Brain microvascular endothelial cell (primary cell): ENCODE results near the gene ASXL2.
A peak's percentile ranks its signal among the peaks of the same experiment; 100 is the strongest.
"Not testable (repeated sequence)": the region's sequence is repeated elsewhere in the genome, so short reads cannot be mapped to it uniquely, and the experiment has no call there.

Source experiments
- DNase-seq: peaks from one replicate; pipeline ENCODE4 v3.0.0-alpha.2; 2020
- H3K27ac ChIP-seq: fragments of 250-450 bp; sonication (Bioruptor Pico); 2 replicates; pipeline ENCODE4 v1.5.1; 2020; ENCODE audit warnings: mild to moderate bottlenecking, moderate library complexity
- H3K27me3 ChIP-seq: fragments of 250-450 bp; sonication (Bioruptor Pico); replicated peaks from 2 replicates; pipeline ENCODE4 v1.5.1; 2020; ENCODE audit warnings: mild to moderate bottlenecking
- H3K36me3 ChIP-seq: fragments of 250-450 bp; sonication (Bioruptor Pico); replicated peaks from 2 replicates; pipeline ENCODE4 v1.5.1; 2020; ENCODE audit warnings: mild to moderate bottlenecking
- H3K4me3 ChIP-seq: 2 replicates; pipeline ENCODE4 v1.5.1; 2011; ENCODE audit warnings: low read depth, mild to moderate bottlenecking, control low read depth, low read length, moderate library complexity
- CTCF ChIP-seq: IDR thresholded peaks from 2 replicates; pipeline ENCODE4 v1.5.1; 2011; ENCODE audit warnings: low read depth, mild to moderate bottlenecking, moderate library complexity, low read length, control low read depth, inconsistent platforms; ENCODE audit errors: missing control alignments
- in situ Hi-C: cut with HindIII; loops from 2 replicates; pipeline ENCODE4 v1.10.0; 2017; ENCODE audit warnings: low sequenced_read_pairs, low pct_ligation_motif_present

Gene ASXL2

GRCh38 chr2:25833566-25833965 is 44.7 kb downstream of the ASXL2 start:
- H3K27ac ChIP-seq: no peak overlapping the region
- no peaks in the 10 kb centered on the region for H3K27me3 ChIP-seq
- H3K36me3 ChIP-seq: no peaks in the 10 kb centered on the region
- no peak overlapping the region for H3K4me3 ChIP-seq
- TF ChIP-seq CTCF: no peak
- peak; percentile 36 for DNase-seq
- in situ Hi-C loops: no loop called here

DNA sequence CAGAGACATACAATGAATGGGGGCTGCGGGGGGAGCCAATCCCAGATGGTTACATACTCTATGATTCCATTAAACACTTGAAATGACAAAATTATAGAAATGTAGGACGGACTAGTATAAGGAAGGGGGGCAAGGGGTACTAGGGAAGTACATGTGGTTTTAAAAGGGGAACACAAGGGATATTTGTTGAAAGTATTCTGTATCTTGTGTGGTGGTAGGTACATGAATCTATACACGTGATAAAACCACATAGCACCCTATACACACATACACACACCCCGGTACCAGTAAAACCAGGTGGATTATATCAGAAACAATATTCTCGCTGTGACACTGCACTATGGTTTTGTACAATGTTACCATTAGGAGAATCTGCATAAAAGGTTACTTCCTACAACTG is 45.4 kb downstream of the ASXL2 start:
- no peak for TF ChIP-seq CTCF
- Histone ChIP-seq H3K27ac (no peak overlapping the region), H3K4me3 (no peak overlapping the region), H3K36me3 (no peaks in the 10 kb centered on the region), H3K27me3 (no peaks in the 10 kb centered on the region)
- in situ Hi-C loops: no loop called here
- no peak for DNase-seq

GRCh38 chr2:25831746-25832449 is 46.4 kb downstream of the ASXL2 start:
- no peak for DNase-seq
- in situ Hi-C loops: no loop called here
- Histone ChIP-seq H3K36me3 (no peaks in the 10 kb centered on the region), H3K27ac (no peak overlapping the region), H3K4me3 (no peak overlapping the region), H3K27me3 (no peaks in the 10 kb centered on the region)
- no peak for TF ChIP-seq CTCF

DNA sequence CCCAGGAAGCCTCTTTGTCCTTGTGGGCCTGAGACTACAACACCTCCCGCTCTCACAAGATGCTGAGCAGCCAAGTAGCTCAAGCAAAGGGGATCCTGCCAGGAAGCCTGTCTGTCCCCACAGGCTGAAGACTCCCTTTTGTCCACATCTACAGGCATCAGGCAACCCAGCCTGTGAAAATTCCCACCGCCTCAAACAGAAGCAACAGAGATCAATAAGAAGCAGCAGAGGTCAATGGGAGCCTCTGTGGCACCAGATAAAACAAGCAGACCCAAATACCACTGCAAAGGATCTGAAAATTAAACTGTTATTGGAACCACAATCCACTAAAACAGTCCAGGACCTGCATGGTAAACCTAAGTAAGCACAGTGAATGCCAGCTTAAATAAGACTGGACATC is 48.5 kb downstream of the ASXL2 start:
- TF ChIP-seq CTCF: no peak
- in situ Hi-C loops: no loop called here
- Histone ChIP-seq H3K27ac (no peak overlapping the region), H3K27me3 (no peaks in the 10 kb centered on the region), H3K4me3 (no peak overlapping the region), H3K36me3 (no peaks in the 10 kb centered on the region)
- no peak for DNase-seq

DNA sequence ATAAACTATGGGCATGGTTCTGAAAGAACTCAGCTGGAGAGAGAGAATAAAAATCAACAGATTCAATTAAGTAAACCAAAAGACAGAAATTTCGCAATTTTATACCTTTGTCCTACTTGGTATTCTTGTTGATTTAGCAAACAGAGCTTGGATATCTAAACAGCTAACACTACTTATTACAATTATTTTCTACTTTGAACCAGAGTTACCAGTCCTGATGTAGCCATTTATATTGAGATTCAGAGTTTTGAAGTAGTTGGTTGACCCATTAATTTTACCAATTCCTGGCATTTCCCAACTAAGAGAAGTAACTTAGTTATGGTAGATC is 48.9 kb downstream of the ASXL2 start:
- in situ Hi-C loops: no loop called here
- no peak for TF ChIP-seq CTCF
- H3K27me3 ChIP-seq: no peaks in the 10 kb centered on the region
- no peaks in the 10 kb centered on the region for H3K36me3 ChIP-seq
- no peak for DNase-seq
- no peak overlapping the region for H3K27ac ChIP-seq
- H3K4me3 ChIP-seq: no peak overlapping the region

DNA sequence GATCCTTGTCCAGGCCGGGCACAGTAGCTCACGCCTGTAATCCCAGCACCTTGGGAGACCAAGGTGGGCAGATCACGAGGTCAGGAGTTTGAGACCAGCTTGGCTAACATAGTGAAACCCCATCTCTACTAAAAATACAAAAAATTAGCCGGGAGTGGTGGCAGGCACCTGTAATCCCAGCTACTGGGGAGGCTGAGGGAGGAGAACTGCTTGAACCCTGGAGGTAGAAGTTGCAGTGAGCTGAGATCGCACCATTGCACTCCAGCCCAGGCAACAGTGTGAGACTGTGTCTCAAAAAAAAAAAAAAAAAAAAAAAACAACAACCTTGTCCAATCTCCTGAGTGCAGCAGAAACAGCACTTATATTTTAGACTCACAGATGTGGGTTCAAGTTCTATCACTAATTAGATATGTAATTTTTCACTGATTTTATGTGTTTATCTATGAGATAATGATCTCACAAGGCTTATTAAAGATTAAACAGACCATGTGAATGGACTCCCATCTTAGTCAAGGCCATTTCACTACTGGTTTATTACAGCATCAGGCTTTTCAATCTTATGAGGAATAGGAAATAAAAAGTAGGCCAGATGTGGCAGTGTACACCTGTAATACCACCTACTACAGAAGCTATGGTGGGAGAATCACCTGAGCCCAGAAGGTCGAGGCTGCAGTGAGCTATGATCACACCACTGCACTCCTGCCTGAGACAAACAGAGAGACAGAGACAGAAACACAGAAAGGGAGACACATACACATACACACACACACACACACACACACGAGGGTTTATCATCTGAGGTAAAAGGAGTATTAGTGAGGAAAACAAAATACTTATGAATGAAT is 49.5 kb downstream of the ASXL2 start:
- in situ Hi-C loops, H3K27ac ChIP-seq: not testable (repeated sequence)

More for the DNA sequence above, 49.5 kb downstream of the ASXL2 start:
- not testable (repeated sequence) for H3K4me3 ChIP-seq, H3K27me3 ChIP-seq, H3K36me3 ChIP-seq, DNase-seq
